ENCODE measurements around the gene DNAJC5G.

The DNAJC5G gene

GRCh38 chr2:27233341-27233740 lies 41.9 kb upstream of the DNAJC5G start (continued):
- TF ChIP-seq ZNF518A (tag by site-specific recombination; conservative IDR thresholded peaks at IDR 0.05; ENCODE audit: low read depth) (no peak), GLIS2 (tag by site-specific recombination; IDR thresholded peaks at IDR 0.05) (no peak), ZNF248 (tag by site-specific recombination; IDR thresholded peaks at IDR 0.05) (no peak), ZBTB17 (tag by site-specific recombination; IDR thresholded peaks at IDR 0.05) (no peak), KLF1 (tag by site-specific recombination; IDR thresholded peaks at IDR 0.05) (no peak), ZNF211 (tag by site-specific recombination; IDR thresholded peaks at IDR 0.05; ENCODE audit: low read depth) (no peak), ZNF654 (tag by site-specific recombination; IDR thresholded peaks at IDR 0.05; ENCODE audit: low read depth) (no peak), ZNF48 (tag by site-specific recombination; IDR thresholded peaks at IDR 0.05) (no peak)

GRCh38 chr2:27236136-27236535 lies 39.1 kb upstream of the DNAJC5G start:
- CTCF ChIA-PET = interaction anchor here (1.0 to 1.6 kb wide), 4 partner anchors 13 to 45 kb away, joined by 3 to 6 read pairs (median 4); no protein-coding TSS in a partner anchor
- TF ChIP-seq CTCF (tag by site-specific recombination; IDR thresholded peaks at IDR 0.05) = no peak
- TF ChIP-seq AEBP2 (tag by site-specific recombination; IDR thresholded peaks at IDR 0.05; ENCODE audit: borderline replicate concordance) = no peak
- no peak for TF ChIP-seq ZNF830 (tag by site-specific recombination; IDR thresholded peaks at IDR 0.05; ENCODE audit: low read depth)
- no peak for TF ChIP-seq INSM2 (tag by site-specific recombination; IDR thresholded peaks at IDR 0.05)
- no peak for TF ChIP-seq ZNF621 (tag by site-specific recombination; IDR thresholded peaks at IDR 0.05)
- TF ChIP-seq ZNF707 (tag by site-specific recombination; IDR thresholded peaks at IDR 0.05) = no peak
- TF ChIP-seq SP2 (tag by site-specific recombination; IDR thresholded peaks at IDR 0.05) = no peak
- no peak for TF ChIP-seq ZNF274 (IDR thresholded peaks at IDR 0.05; ENCODE audit: low read length)
- no peak for TF ChIP-seq ZNF274 (tag by site-specific recombination; IDR thresholded peaks at IDR 0.05; ENCODE audit: borderline replicate concordance)
- no peak for TF ChIP-seq ZNF626 (tag by site-specific recombination; IDR thresholded peaks at IDR 0.05)
- TF ChIP-seq ZNF747 (tag by site-specific recombination; IDR thresholded peaks at IDR 0.05) = no peak
- no peak for TF ChIP-seq KLF16 (tag by site-specific recombination; IDR thresholded peaks at IDR 0.05)

More at GRCh38 chr2:27236136-27236535, 39.1 kb upstream of the DNAJC5G start:
- peaks cover 10 to 100% of the 10 kb centered on the region in 2 experiments; a peak in 2 of 3 replicates for H3K36me3 ChIP-seq (ENCODE audit: control insufficient read depth in 2 of 2, insufficient read depth in 1 of 2, low read length in 2 of 2)
- no peaks in the 10 kb centered on the region for H3K9me3 ChIP-seq (ENCODE audit: control insufficient read depth, insufficient read depth, low read depth, low read length)
- POLR2A ChIA-PET = interaction anchor here (0.7 to 1.1 kb wide), 2 partner anchors 13 to 75 kb away, joined by 3 to 4 read pairs; no protein-coding TSS in a partner anchor
- no peaks in the 10 kb centered on the region for H3K4me1 ChIP-seq (ENCODE audit: control insufficient read depth, insufficient read depth, low read length)
- no peak overlapping the region for H3K4me3 ChIP-seq (ENCODE audit: low read depth, low read length)
- H3K27ac ChIP-seq (ENCODE audit: extremely low read depth, low read depth, low read length) = no peak overlapping the region

All from HEK293 (cell line).